ENCODE measurements around the gene TRAM2.

Gene TRAM2

DNA sequence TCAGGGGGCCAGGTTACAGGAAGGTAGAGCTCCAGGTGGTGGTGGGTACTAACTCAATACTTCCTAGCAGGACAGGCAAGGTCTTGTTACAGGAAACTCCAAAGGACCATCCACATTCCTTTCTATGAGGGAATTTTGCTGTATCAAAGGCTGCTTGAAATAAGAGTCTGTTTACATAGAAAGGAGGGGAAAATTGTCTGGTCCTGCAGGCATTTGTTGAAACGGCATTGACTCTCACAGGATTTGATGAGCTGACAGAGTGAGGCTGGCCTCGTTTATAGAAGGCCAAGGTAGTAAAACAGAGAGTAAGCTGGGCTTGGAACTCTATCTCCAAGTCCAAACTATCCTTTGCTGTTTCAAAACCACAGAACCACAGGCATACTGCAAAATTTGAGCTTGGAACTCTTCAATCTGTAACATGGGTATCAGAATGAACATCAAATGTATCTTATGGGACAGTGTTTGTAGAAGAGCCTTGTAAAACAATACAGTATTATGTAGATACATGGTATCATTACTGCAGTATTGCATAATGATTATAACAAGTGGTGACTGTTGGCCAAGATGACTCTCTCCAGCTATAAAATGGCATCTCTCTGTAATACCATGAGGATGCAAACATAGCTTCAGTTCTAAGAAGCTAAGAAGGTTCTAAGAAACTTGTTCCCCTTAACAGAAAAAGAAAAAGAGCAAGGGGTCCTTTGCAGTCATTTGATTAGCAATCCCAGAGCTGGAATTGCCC is 61.5 kb downstream of the TRAM2 start:
- H3K27ac ChIP-seq, result no peak overlapping the region
- TF ChIP-seq CTCF (conservative IDR thresholded peaks at IDR 0.05) (no peak), ZFX (IDR thresholded peaks at IDR 0.05) (no peak)

GRCh38 chr6:52514514-52514913 is 62.3 kb downstream of the TRAM2 start:
- no peak for TF ChIP-seq CTCF (conservative IDR thresholded peaks at IDR 0.05)
- no peak for TF ChIP-seq ZFX (IDR thresholded peaks at IDR 0.05)
- no peak overlapping the region for H3K27ac ChIP-seq

DNA sequence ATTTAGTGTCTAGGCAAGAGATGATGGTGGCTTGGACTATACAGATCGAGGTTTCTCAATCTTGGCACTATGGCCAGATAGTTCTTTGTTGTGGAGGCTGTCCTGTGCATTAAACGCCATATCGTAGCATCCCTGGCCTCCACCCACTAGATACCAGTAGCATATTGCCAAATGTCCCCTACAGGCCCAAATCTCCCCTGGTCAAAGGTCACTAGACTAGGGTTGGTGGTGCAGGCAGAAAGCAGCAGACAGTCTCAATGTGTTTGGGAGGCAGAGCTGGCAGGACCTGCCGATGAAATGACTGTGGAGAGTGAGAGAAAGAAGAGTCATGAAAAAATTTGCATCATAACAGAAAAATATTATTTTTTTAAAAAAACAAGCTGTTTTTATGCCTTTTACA is 63.0 kb downstream of the TRAM2 start:
- H3K27ac ChIP-seq, result no peak overlapping the region
- TF ChIP-seq CTCF (conservative IDR thresholded peaks at IDR 0.05), result no peak
- TF ChIP-seq ZFX (IDR thresholded peaks at IDR 0.05), result no peak

DNA sequence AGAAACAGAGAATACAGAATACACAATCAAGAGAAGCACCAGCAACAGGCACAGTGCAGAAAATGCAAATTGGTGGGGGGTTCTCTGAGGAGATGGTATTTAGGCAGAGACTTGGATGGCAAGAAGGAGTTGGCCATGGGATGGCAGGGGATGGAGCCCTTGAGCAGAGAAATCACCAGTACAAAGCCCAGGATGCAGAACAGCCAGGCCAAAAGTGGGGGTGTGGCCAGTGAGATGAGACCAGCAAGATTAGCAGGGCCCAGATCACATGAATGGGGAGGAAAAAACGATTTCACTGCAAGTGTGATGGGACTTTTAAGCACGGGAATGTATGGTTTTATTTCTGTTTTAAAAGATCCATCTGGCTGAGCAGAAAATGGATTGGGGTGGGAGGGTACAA is 63.4 kb downstream of the TRAM2 start:
- no peak for TF ChIP-seq ZFX (IDR thresholded peaks at IDR 0.05)
- TF ChIP-seq CTCF (conservative IDR thresholded peaks at IDR 0.05), result no peak
- no peak overlapping the region for H3K27ac ChIP-seq

DNA sequence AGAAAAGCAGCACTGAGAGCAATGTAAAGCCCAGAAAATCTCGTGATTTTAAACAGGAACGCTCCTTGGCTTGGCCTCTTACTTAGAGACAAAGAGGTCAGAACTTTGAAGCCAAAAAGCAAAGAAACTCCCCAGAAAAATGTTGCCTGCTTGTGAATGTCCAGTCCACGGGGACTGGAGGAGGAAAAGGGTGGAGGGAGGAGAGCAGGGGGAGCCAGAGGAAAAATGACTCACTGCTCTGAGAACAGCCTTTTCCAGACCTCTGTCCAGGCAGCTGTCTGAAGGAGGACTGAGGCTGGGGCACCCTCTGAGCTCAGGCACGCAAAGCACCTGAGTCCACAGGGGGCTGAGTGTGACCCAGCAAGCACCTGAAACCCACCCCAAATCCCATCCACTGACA is 64.7 kb downstream of the TRAM2 start:
- no peak overlapping the region for H3K27ac ChIP-seq
- TF ChIP-seq CTCF (conservative IDR thresholded peaks at IDR 0.05) (no peak), ZFX (IDR thresholded peaks at IDR 0.05) (no peak)

DNA sequence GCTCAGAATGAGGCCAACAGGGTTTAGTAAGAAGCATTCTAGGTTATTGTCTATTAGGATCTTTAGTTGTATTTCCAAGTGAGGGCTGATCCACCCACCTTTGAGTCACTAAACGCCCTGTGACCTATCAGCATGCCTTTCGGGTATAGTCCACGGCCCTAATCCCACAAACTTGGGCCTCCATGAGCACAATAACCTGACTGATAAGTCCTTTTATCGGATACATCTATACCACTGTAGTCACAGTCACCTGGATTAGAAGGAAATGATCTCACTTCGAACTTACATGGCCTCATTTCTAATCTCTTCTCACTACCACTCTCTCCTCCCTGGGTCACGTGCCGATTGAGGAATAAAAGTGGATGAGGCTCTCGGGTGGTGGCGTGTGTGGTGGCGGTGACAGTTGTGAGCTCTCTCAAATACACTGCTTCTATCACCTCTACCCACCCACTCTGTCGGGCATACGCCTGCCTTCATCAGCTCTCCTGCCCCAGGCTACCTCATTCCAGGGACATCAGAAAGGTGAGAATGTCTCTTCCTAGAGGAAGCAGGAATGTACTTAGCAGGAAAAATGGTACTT is 65.2 kb downstream of the TRAM2 start:
- TF ChIP-seq CTCF (conservative IDR thresholded peaks at IDR 0.05) (no peak), ZFX (IDR thresholded peaks at IDR 0.05) (no peak)
- no peak overlapping the region for H3K27ac ChIP-seq

- TF ChIP-seq ZFX (IDR thresholded peaks at IDR 0.05) (no peak), CTCF (conservative IDR thresholded peaks at IDR 0.05) (no peak)
- no peak overlapping the region for H3K27ac ChIP-seq
Observed at GRCh38 chr6:52511163-52511562, 65.7 kb downstream of the TRAM2 start.
